Adrenal gland (tissue), 5 donors: Measurements from ENCODE around the gene NPAS1.

Experiments
- POLR2A ChIP-seq, 2 donors: fragments of 450-650 bp; IDR thresholded peaks; one replicate each; pipeline ENCODE4 v1.6.1; 2017; ENCODE audit warnings: antibody characterized with exemption in 2 of 2, mild to moderate bottlenecking in 2 of 2, moderate library complexity in 1 of 2
- TF ChIP-seq, protein P1 (sequence below), 6 experiments: fragments of 450-650 bp in 4 of 6; fragments of 200-600 bp in 2 of 6; sonication (generic) in 1 of 6; IDR thresholded peaks; 1 replicate in 5 of 6; 2 replicates in 1 of 6; pipeline versions ENCODE4 v1.5.1 to v1.8.0; 2016 to 2021; ENCODE audit warnings: antibody characterized with exemption in 6 of 6, mild to moderate bottlenecking in 2 of 6, moderate library complexity in 1 of 6
- donor health status: DM: no; HTN: no; CAD: no.

DNA sequence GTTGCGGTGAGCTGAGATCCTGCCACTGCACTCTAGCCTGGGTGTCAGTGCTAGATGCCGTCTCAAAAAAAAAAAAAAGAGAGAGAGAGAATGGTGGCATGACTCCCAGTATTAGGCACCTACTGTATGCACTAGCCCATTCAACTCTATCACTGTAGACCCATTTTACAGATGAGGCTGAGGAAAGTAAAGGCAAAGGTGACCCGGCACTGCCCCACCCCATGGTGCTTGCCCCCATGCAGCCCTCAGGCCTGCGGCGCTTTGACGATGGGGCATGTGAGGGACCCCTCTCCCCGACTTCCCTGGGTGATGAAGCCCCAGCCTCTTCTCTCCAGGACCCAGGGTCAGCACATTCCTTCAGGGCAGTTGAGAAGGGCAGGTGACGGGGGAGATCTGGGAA is 7.3 kb downstream of the NPAS1 start:
- no peak for TF ChIP-seq POLR2A (IDR thresholded peaks at IDR 0.05)
- TF ChIP-seq, protein P1, sequence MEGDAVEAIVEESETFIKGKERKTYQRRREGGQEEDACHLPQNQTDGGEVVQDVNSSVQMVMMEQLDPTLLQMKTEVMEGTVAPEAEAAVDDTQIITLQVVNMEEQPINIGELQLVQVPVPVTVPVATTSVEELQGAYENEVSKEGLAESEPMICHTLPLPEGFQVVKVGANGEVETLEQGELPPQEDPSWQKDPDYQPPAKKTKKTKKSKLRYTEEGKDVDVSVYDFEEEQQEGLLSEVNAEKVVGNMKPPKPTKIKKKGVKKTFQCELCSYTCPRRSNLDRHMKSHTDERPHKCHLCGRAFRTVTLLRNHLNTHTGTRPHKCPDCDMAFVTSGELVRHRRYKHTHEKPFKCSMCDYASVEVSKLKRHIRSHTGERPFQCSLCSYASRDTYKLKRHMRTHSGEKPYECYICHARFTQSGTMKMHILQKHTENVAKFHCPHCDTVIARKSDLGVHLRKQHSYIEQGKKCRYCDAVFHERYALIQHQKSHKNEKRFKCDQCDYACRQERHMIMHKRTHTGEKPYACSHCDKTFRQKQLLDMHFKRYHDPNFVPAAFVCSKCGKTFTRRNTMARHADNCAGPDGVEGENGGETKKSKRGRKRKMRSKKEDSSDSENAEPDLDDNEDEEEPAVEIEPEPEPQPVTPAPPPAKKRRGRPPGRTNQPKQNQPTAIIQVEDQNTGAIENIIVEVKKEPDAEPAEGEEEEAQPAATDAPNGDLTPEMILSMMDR (IDR thresholded peaks at IDR 0.05): no peak
